A673 (cell line): Measurements from ENCODE around the gene PSMA1. TPM values are rescaled to one million over a fixed set of nuclear protein-coding genes. Genes with fewer than 3 reads are reported as not detected.

ENCODE experiments used
- BruUV-seq: library from RNA; stranded (reverse); fragments of 400-500 nt; replicated peaks from 2 replicates; lab custom pipeline; 2021; lab: Mats Ljungman, UMichigan
- CTCF ChIA-PET: fragments of 300-600 bp; sonication (Branson Sonifier 250); formaldehyde crosslinking; loops from one replicate; lab custom pipeline; 2022; ENCODE audit warnings: antibody characterized with exemption; lab: Charles Lee
- POLR2A ChIA-PET: fragments of 300-600 bp; sonication (Branson Sonifier 250); formaldehyde crosslinking; loops from one replicate; lab custom pipeline; 2022; ENCODE audit warnings: antibody characterized with exemption; ENCODE audit not compliant: low non-redundant PET; lab: Charles Lee
- DNase-seq: peaks from one replicate; pipeline ENCODE4 v3.0.0-alpha.2; 2015; ENCODE audit warnings: low spot score
- H3K27ac ChIP-seq: fragments of 200-600 bp; sonication (generic); 2 replicates; pipeline ENCODE4 v1.5.1; 2016; ENCODE audit warnings: mixed run types, low read depth, mild to moderate bottlenecking, mixed read lengths, antibody characterized with exemption, low read length; ENCODE audit not compliant: poor library complexity, severe bottlenecking
- H3K27me3 ChIP-seq: fragments of 200-600 bp; sonication (generic); replicated peaks from 2 replicates; pipeline ENCODE4 v1.6.1; 2017; ENCODE audit warnings: mixed run types, low read depth, mild to moderate bottlenecking, mixed read lengths, antibody characterized with exemption, low read length; ENCODE audit not compliant: insufficient read depth, poor library complexity
- H3K36me3 ChIP-seq: fragments of 200-600 bp; sonication (generic); 2 replicates; pipeline ENCODE4 v1.6.1; 2016; ENCODE audit warnings: mixed run types, mild to moderate bottlenecking, mixed read lengths, antibody characterized with exemption, low read length; ENCODE audit not compliant: insufficient read depth, poor library complexity, severe bottlenecking
- H3K4me1 ChIP-seq: fragments of 200-600 bp; sonication (generic); 2 replicates; pipeline ENCODE4 v1.6.1; 2017; ENCODE audit warnings: mixed run types, mild to moderate bottlenecking, mixed read lengths, antibody characterized with exemption, low read length; ENCODE audit not compliant: insufficient read depth, poor library complexity, severe bottlenecking
- H3K4me3 ChIP-seq: fragments of 200-600 bp; sonication (generic); 2 replicates; pipeline ENCODE4 v1.5.1; 2016; ENCODE audit warnings: low read depth, mixed run types, mild to moderate bottlenecking, mixed read lengths, low read length; ENCODE audit not compliant: poor library complexity, severe bottlenecking
- H3K9me3 ChIP-seq: fragments of 200-600 bp; sonication (generic); 2 replicates; pipeline ENCODE4 v1.6.1; 2016; ENCODE audit warnings: mixed run types, low read depth, mild to moderate bottlenecking, mixed read lengths, antibody characterized with exemption, low read length; ENCODE audit not compliant: poor library complexity, severe bottlenecking
- EZH2 ChIP-seq: fragments of 200-600 bp; sonication (generic); IDR thresholded peaks from 2 replicates; pipeline ENCODE4 v1.6.1; 2017; ENCODE audit warnings: borderline replicate concordance, low read depth, mild to moderate bottlenecking, mixed read lengths, antibody characterized with exemption, low read length; ENCODE audit not compliant: poor library complexity, severe bottlenecking
- intact Hi-C: fragments of 100-400 bp; cut with micrococcal nuclease; formaldehyde crosslinking; loops from one replicate; pipeline ENCODE4 v1.10.0; 2022; ENCODE audit not compliant: unreplicated experiment
- total RNA-seq: library from RNA; stranded (reverse); gene quantifications from 2 replicates; pipeline ENCODE4 v1.2.3, GENCODE V29; 2021
- TF ChIP-seq, protein P1 (sequence below): fragments of 300-800, 200-600 bp; sonication (generic); conservative IDR thresholded peaks from 2 replicates; pipeline ENCODE4 v1.5.1; 2017; ENCODE audit warnings: low read depth, mild to moderate bottlenecking, antibody characterized with exemption, low read length, moderate library complexity, mixed read lengths

PSMA1 gene
- total RNA-seq, 1 experiment from 2014 or later: 267 TPM

DNA sequence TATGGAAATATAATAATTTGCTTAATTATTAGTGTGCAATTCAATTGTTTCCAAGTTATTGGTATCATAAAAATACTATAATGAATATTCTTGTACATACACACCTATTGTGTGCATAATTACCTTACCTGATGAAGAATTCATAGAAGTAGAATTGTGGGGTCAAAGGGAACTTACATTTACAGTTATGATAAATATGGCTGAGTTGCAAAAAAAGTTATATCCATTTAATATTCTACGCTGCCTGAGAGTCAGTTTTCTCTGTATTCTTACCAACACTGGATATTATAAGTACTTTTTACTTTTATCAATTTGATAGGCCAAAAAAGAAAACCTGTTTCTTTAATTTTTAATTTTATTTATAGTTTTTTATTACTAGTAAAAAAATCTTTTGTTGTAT, 2.1 kb upstream of the PSMA1 start:
- BruUV-seq: no TSS peak
- POLR2A ChIA-PET: no interaction called here

GRCh38 chr11:14520747-14521151, 563 bp upstream of the PSMA1 start:
- POLR2A ChIA-PET: no interaction called here
- BruUV-seq: TSS peak; percentile 92
- Histone ChIP-seq H3K27ac (peak overlapping the region; percentile 94), H3K36me3 (peaks cover 28% of the 10 kb centered on the region), H3K4me1 (peaks cover 8% of the 10 kb centered on the region), H3K4me3 (peak overlapping the region; percentile 76), H3K9me3 (no peaks in the 10 kb centered on the region), H3K27me3 (no peaks in the 10 kb centered on the region)
- DNase-seq: no peak
- TF ChIP-seq, protein P1, sequence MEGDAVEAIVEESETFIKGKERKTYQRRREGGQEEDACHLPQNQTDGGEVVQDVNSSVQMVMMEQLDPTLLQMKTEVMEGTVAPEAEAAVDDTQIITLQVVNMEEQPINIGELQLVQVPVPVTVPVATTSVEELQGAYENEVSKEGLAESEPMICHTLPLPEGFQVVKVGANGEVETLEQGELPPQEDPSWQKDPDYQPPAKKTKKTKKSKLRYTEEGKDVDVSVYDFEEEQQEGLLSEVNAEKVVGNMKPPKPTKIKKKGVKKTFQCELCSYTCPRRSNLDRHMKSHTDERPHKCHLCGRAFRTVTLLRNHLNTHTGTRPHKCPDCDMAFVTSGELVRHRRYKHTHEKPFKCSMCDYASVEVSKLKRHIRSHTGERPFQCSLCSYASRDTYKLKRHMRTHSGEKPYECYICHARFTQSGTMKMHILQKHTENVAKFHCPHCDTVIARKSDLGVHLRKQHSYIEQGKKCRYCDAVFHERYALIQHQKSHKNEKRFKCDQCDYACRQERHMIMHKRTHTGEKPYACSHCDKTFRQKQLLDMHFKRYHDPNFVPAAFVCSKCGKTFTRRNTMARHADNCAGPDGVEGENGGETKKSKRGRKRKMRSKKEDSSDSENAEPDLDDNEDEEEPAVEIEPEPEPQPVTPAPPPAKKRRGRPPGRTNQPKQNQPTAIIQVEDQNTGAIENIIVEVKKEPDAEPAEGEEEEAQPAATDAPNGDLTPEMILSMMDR: no peak
- no peak for TF ChIP-seq EZH2
- intact Hi-C loops: loop anchor here (5.0 kb wide), 1 partner anchor 372 kb away; the partner anchor contains the start of gene CYP2R1
- CTCF ChIA-PET: interaction anchor here (1.1 kb wide), 1 partner anchor 220 kb away, joined by 3 read pairs; no protein-coding TSS in a partner anchor

More for the DNA sequence above, 2.1 kb upstream of the PSMA1 start:
- Histone ChIP-seq H3K4me3 (no peak overlapping the region), H3K27me3 (no peaks in the 10 kb centered on the region), H3K27ac (no peak overlapping the region), H3K36me3 (peaks cover 14% of the 10 kb centered on the region), H3K9me3 (no peaks in the 10 kb centered on the region), H3K4me1 (peaks cover 8% of the 10 kb centered on the region)
- no peak for DNase-seq
- CTCF ChIA-PET: no interaction called here
- intact Hi-C loops: loop anchor here (5.0 kb wide), 1 partner anchor 370 kb away; the partner anchor contains the start of gene CYP2R1
- no peak for TF ChIP-seq EZH2
- TF ChIP-seq, protein P1: no peak

DNA sequence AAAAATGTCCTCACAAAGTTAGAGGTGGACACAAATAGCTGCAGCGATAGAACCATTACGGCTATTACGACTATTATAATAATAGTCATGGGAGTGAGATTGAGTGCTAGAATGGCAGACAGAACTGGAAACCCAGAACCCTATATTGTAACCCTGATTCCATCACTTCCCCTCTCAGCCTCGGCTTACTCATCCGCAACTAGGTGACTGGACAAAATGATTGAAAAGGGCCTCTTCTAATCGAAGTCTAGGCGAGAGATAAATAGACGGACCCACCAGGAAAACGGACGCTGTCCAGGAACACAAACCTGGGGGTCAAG, 629 bp downstream of the PSMA1 start:
- Histone ChIP-seq H3K27ac (peak overlapping the region; percentile 94), H3K27me3 (no peaks in the 10 kb centered on the region), H3K4me1 (peaks cover 8% of the 10 kb centered on the region), H3K36me3 (peaks cover 36% of the 10 kb centered on the region), H3K9me3 (no peaks in the 10 kb centered on the region), H3K4me3 (peak overlapping the region; percentile 76)
- ChIA-PET POLR2A (no interaction called here), CTCF (no interaction called here)
- intact Hi-C loops: no loop called here
- no TSS peak for BruUV-seq
- TF ChIP-seq, protein P1: no peak
- TF ChIP-seq EZH2: no peak
- DNase-seq: no peak
